Muscle of leg (tissue), 9 donors: ENCODE results near the gene PRPF38B. TPM values are rescaled to one million over a fixed set of nuclear protein-coding genes. Genes with fewer than 3 reads are reported as not detected.

Source experiments
- polyA plus RNA-seq, 8 donors: library from polyadenylated mRNA; unstranded; fragments of 120-200 nt; gene quantifications; one replicate each; pipeline versions ENCODE4 v1.2.1 to v1.2.3, GENCODE V29; 2013; ENCODE audit warnings: inconsistent platforms in 1 of 8, low replicate concordance in 1 of 8; ENCODE audit not compliant: insufficient read length in 8 of 8, insufficient read depth in 1 of 8
- total RNA-seq: library from RNA; stranded (reverse); fragments of 120-200 nt; gene quantifications from one replicate; pipeline ENCODE4 v1.2.4, GENCODE V29; 2013

Gene PRPF38B
- total and polyA plus RNA-seq, 9 donors = 13.7 to 55.8 (median 43.6) TPM

Other genes starting within 250 kb of the PRPF38B start
- gene NBPF6, start 242.0 kb upstream of the PRPF38B start, total RNA-seq = not detected
- gene NBPF6, start 242.0 kb upstream of the PRPF38B start, polyA plus RNA-seq = not detected
- 14.5 TPM for gene EEIG2, start 132.2 kb upstream of the PRPF38B start, total RNA-seq
- 10 to 100 TPM in 6 of 8 donors, 1 to 10 TPM in 2; 9.0 to 17.3 (median 10.5) TPM for gene EEIG2, start 132.2 kb upstream of the PRPF38B start, polyA plus RNA-seq
- 20.3 TPM for gene HENMT1, start 31.2 kb upstream of the PRPF38B start, total RNA-seq
- 10 to 100 TPM; 17.5 to 24.2 (median 19.9) TPM for gene HENMT1, start 31.2 kb upstream of the PRPF38B start, polyA plus RNA-seq
- gene FNDC7, start 20.6 kb downstream of the PRPF38B start, total RNA-seq = not detected
- under 1 TPM in 1 of 8 donors, not detected in 7; 0.11 TPM for gene FNDC7, start 20.6 kb downstream of the PRPF38B start, polyA plus RNA-seq
- 28.8 TPM for gene STXBP3, start 54.4 kb downstream of the PRPF38B start, total RNA-seq
- gene STXBP3, start 54.4 kb downstream of the PRPF38B start, polyA plus RNA-seq = 10 to 100 TPM; 23.7 to 32.9 (median 27.4) TPM
- 1.2 TPM for gene AKNAD1, start 164.8 kb downstream of the PRPF38B start, total RNA-seq
- gene AKNAD1, start 164.8 kb downstream of the PRPF38B start, polyA plus RNA-seq = 1 to 10 TPM; 1.0 to 2.5 (median 2.0) TPM
- gene GPSM2, start 184.7 kb downstream of the PRPF38B start, total RNA-seq = 57.4 TPM
- gene GPSM2, start 184.7 kb downstream of the PRPF38B start, polyA plus RNA-seq = 10 to 100 TPM; 27.9 to 55.8 (median 41.4) TPM